Endodermal cell (in vitro differentiated cells): ENCODE data around the gene UBE2I. TPM values are rescaled to one million over a fixed set of nuclear protein-coding genes. Genes with fewer than 3 reads are reported as not detected.

Source experiments
- DNase-seq: peaks from one replicate; pipeline ENCODE4 v3.0.0-alpha.2; 2017
- H3K27ac ChIP-seq: 2 replicates; pipeline ENCODE4 v1.5.1; 2013; ENCODE audit warnings: mild to moderate bottlenecking, low read depth, low read length, moderate library complexity
- H3K27me3 ChIP-seq: 2 replicates; pipeline ENCODE4 v1.6.1; 2013; ENCODE audit warnings: mild to moderate bottlenecking, low read length, moderate library complexity; ENCODE audit not compliant: insufficient read depth, control insufficient read depth, poor library complexity, severe bottlenecking
- H3K36me3 ChIP-seq: 2 replicates; pipeline ENCODE4 v1.7.0; 2013; ENCODE audit warnings: mild to moderate bottlenecking, low read length, moderate library complexity; ENCODE audit not compliant: control insufficient read depth, insufficient read depth
- H3K4me1 ChIP-seq: one replicate; pipeline ENCODE4 v1.7.0; 2013; ENCODE audit warnings: low read length; ENCODE audit not compliant: control insufficient read depth, insufficient read depth
- H3K4me3 ChIP-seq: 2 replicates; pipeline ENCODE4 v1.5.1; 2013; ENCODE audit warnings: mild to moderate bottlenecking, low read length, moderate library complexity
- H3K9ac ChIP-seq: 2 replicates; pipeline ENCODE4 v1.6.1; 2013; ENCODE audit warnings: mild to moderate bottlenecking, low read length, moderate library complexity; ENCODE audit not compliant: poor library complexity, severe bottlenecking; ENCODE audit errors: extremely low read depth
- H3K9me3 ChIP-seq: 2 replicates; pipeline ENCODE4 v1.6.1; 2013; ENCODE audit warnings: mild to moderate bottlenecking, low read length, moderate library complexity; ENCODE audit not compliant: control insufficient read depth
- H3K27ac Mint-ChIP-seq: 2 replicates; pipeline ENCODE4 v1.8.0; 2020; ENCODE audit warnings: mixed read lengths
- H3K27me3 Mint-ChIP-seq: 2 replicates; pipeline ENCODE4 v1.8.0; 2021; ENCODE audit warnings: mild to moderate bottlenecking, mixed read lengths; ENCODE audit not compliant: insufficient read depth
- H3K36me3 Mint-ChIP-seq: 2 replicates; pipeline ENCODE4 v1.8.0; 2020; ENCODE audit warnings: low read depth, mixed read lengths
- H3K4me1 Mint-ChIP-seq: 2 replicates; pipeline ENCODE4 v1.8.0; 2020; ENCODE audit warnings: mixed read lengths
- H3K4me3 Mint-ChIP-seq: 2 replicates; pipeline ENCODE4 v1.8.0; 2020; ENCODE audit warnings: mild to moderate bottlenecking, moderate library complexity, mixed read lengths
- H3K9me3 Mint-ChIP-seq: 2 replicates; pipeline ENCODE4 v1.8.0; 2020; ENCODE audit warnings: mild to moderate bottlenecking, mixed read lengths
- WGBS, 2 experiments: methylation state at CpG; one replicate each; pipeline versions ENCODE4 v1.1.5 to v1.1.7; 2013; ENCODE audit warnings: missing lambda C conversion rate in 2 of 2, mixed read lengths in 1 of 2; ENCODE audit not compliant: insufficient coverage in 1 of 2, insufficient read length in 1 of 2; 5-methylcytosine and 5-hydroxymethylcytosine counted together
- total RNA-seq, 2 donors: library from RNA; stranded (reverse); fragmentation: NEBNext Ultra II Directional in 1 of 2; extraction: Animal tissue kit (Norgen Biotek cat#: 25700) in 1 of 2; gene quantifications; 2 replicates in 1 of 2; 3 replicates in 1 of 2; pipeline ENCODE4 v1.2.1, GENCODE V29; 2021
- TF ChIP-seq, protein P1 (sequence below): fragments of 200-600 bp; sonication (generic); conservative IDR thresholded peaks from 2 replicates; pipeline ENCODE4 v1.5.0; 2021; ENCODE audit warnings: antibody characterized with exemption, mild to moderate bottlenecking

UBE2I gene
- total RNA-seq, 2 donors from 2014 or later = 250 to 294 TPM

DNA sequence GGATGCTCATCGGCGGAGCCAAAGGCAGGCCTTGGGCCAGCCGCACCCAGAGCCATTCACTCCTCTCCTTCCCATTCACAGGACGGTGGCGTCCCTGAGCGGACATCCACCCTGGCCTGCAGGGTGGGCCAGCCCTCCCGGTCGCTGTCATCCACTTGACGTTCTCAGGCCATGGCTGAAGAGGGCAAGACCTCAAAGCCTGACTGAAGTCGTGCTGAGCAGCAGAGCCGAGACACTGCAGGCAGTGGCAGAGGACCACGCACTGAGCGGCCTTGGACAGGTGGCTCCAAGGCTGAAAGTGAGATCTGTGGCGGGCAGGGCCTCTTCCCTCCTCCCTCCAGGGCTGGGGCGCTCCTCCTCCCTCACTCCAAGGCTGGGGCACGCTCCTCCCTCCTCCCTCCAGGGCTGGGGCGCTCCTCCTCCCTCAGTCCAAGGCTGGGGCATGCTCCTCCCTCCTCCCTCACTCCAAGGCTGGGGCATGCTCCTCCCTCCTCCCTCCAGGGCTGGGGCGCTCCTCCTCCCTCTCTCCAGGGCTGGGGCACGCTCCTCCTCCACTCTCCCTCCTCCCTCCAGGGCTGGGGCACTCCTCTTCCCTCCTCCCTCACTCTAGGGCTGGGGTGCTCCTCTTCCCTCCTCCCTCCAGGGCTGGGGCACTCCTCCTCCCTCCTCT lies 66.4 kb downstream of the UBE2I start:
- no peaks in the 10 kb centered on the region for H3K27me3 ChIP-seq
- H3K9ac ChIP-seq = no peak overlapping the region
- Mint-ChIP-seq H3K9me3 (no peaks in the 10 kb centered on the region), H3K36me3 (peaks cover 24% of the 10 kb centered on the region), H3K4me1 (peaks cover 16% of the 10 kb centered on the region), H3K4me3 (no peak overlapping the region), H3K27ac (no peak overlapping the region), H3K27me3 (no peaks in the 10 kb centered on the region)
- TF ChIP-seq, protein P1, sequence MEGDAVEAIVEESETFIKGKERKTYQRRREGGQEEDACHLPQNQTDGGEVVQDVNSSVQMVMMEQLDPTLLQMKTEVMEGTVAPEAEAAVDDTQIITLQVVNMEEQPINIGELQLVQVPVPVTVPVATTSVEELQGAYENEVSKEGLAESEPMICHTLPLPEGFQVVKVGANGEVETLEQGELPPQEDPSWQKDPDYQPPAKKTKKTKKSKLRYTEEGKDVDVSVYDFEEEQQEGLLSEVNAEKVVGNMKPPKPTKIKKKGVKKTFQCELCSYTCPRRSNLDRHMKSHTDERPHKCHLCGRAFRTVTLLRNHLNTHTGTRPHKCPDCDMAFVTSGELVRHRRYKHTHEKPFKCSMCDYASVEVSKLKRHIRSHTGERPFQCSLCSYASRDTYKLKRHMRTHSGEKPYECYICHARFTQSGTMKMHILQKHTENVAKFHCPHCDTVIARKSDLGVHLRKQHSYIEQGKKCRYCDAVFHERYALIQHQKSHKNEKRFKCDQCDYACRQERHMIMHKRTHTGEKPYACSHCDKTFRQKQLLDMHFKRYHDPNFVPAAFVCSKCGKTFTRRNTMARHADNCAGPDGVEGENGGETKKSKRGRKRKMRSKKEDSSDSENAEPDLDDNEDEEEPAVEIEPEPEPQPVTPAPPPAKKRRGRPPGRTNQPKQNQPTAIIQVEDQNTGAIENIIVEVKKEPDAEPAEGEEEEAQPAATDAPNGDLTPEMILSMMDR = no peak
- no peaks in the 10 kb centered on the region for H3K36me3 ChIP-seq
- no peaks in the 10 kb centered on the region for H3K9me3 ChIP-seq
- DNase-seq = no peak
- H3K4me3 ChIP-seq = no peak overlapping the region
- no peak overlapping the region for H3K27ac ChIP-seq
- peaks cover 12% of the 10 kb centered on the region for H3K4me1 ChIP-seq
- WGBS, 2 experiments = 91 to 93% methylated on average over 14 to 19 of the region's 19 CpGs

Other genes with a start within 250 kb of the UBE2I start
- gene SSTR5, start 236.9 kb upstream of the UBE2I start, total RNA-seq = 1 to 10 TPM in 1 of 2 donors, under 1 TPM in 1; 0.64 to 1.3 TPM
- under 1 TPM; 0.15 to 0.20 TPM for gene C1QTNF8, start 213.4 kb upstream of the UBE2I start, total RNA-seq
- gene CACNA1H, start 156.5 kb upstream of the UBE2I start, total RNA-seq = 10 to 100 TPM; 31.6 to 45.0 TPM
- gene TPSG1, start 84.4 kb upstream of the UBE2I start, total RNA-seq = not detected
- not detected for gene TPSB2, start 79.5 kb upstream of the UBE2I start, total RNA-seq
- not detected for gene TPSAB1, start 68.9 kb upstream of the UBE2I start, total RNA-seq
- not detected for gene TPSD1, start 53.6 kb upstream of the UBE2I start, total RNA-seq
- gene BAIAP3, start 24.0 kb downstream of the UBE2I start, total RNA-seq = 10 to 100 TPM; 25.0 to 43.5 TPM
- gene TSR3, start 42.2 kb downstream of the UBE2I start, total RNA-seq = 10 to 100 TPM; 64.9 to 67.4 TPM
- 10 to 100 TPM; 34.0 to 38.4 TPM for gene GNPTG, start 42.3 kb downstream of the UBE2I start, total RNA-seq
- gene UNKL, start 105.1 kb downstream of the UBE2I start, total RNA-seq = 10 to 100 TPM; 46.4 to 48.3 TPM
- 10 to 100 TPM in 1 of 2 donors, 1 to 10 TPM in 1; 9.2 to 10.9 TPM for gene UQCC4, start 111.1 kb downstream of the UBE2I start, total RNA-seq
- under 1 TPM; 0.51 to 0.79 TPM for gene PERCC1, start 121.4 kb downstream of the UBE2I start, total RNA-seq
- 1 to 10 TPM; 1.9 to 2.2 TPM for gene CCDC154, start 134.9 kb downstream of the UBE2I start, total RNA-seq
- 10 to 100 TPM; 94.4 to 96.7 TPM for gene CLCN7, start 165.4 kb downstream of the UBE2I start, total RNA-seq
- not detected for gene PTX4, start 179.3 kb downstream of the UBE2I start, total RNA-seq
- 10 to 100 TPM; 85.0 to 91.7 TPM for gene TELO2, start 183.7 kb downstream of the UBE2I start, total RNA-seq
- gene TMEM204, start 224.0 kb downstream of the UBE2I start, total RNA-seq = not detected